Neural progenitor cell (in vitro differentiated cells): ENCODE measurements around the gene IQCM. TPM values are rescaled to one million over a fixed set of nuclear protein-coding genes. Genes with fewer than 3 reads are reported as not detected.

ENCODE experiments used
- DNase-seq: peaks from one replicate; pipeline ENCODE4 v3.0.0-alpha.2; 2016; ENCODE audit warnings: low spot score
- H2AFZ ChIP-seq: fragments of 200-600 bp; sonication (generic); replicated peaks from 2 replicates; pipeline ENCODE4 v1.6.1; 2016; ENCODE audit warnings: antibody characterized with exemption
- H3F3A ChIP-seq: fragments of 200-600 bp; sonication (generic); 2 replicates; pipeline ENCODE4 v1.6.1; 2016; ENCODE audit warnings: antibody characterized with exemption, low read depth
- H3K27ac ChIP-seq: fragments of 200-600 bp; sonication (generic); 2 replicates; pipeline ENCODE4 v1.5.1; 2016; ENCODE audit warnings: mild to moderate bottlenecking
- H3K27me3 ChIP-seq: fragments of 200-600 bp; sonication (generic); 2 replicates; pipeline ENCODE4 v1.6.1; 2016; ENCODE audit warnings: mild to moderate bottlenecking, moderate library complexity
- H3K36me3 ChIP-seq: fragments of 200-600 bp; sonication (generic); 2 replicates; pipeline ENCODE4 v1.5.1; 2016
- H3K4me1 ChIP-seq: fragments of 200-600 bp; sonication (generic); 2 replicates; pipeline ENCODE4 v1.6.1; 2016; ENCODE audit warnings: mixed run types
- H3K4me2 ChIP-seq: fragments of 200-600 bp; sonication (generic); 2 replicates; pipeline ENCODE4 v1.6.1; 2016
- H3K4me3 ChIP-seq: fragments of 200-600 bp; sonication (generic); 2 replicates; pipeline ENCODE4 v1.5.1; 2016
- H3K79me2 ChIP-seq: fragments of 200-600 bp; sonication (generic); 2 replicates; pipeline ENCODE4 v1.6.1; 2016; ENCODE audit warnings: low read depth
- H3K9ac ChIP-seq: fragments of 200-600 bp; sonication (generic); 2 replicates; pipeline ENCODE4 v1.6.1; 2016
- H3K9me3 ChIP-seq: fragments of 200-600 bp; sonication (generic); 2 replicates; pipeline ENCODE4 v1.5.1; 2016; ENCODE audit warnings: low read depth
- H4K20me1 ChIP-seq: fragments of 200-600 bp; sonication (generic); 2 replicates; pipeline ENCODE4 v1.6.1; 2016; ENCODE audit warnings: low read depth
- H3K27ac Mint-ChIP-seq: 3 replicates; pipeline ENCODE4 v1.8.0; 2021; ENCODE audit warnings: mixed read lengths
- H3K27me3 Mint-ChIP-seq: 2 replicates; pipeline ENCODE4 v1.8.0; 2022; ENCODE audit warnings: low read depth, mild to moderate bottlenecking, inconsistent platforms, moderate library complexity, mixed read lengths; ENCODE audit not compliant: insufficient read depth
- H3K36me3 Mint-ChIP-seq: 3 replicates; pipeline ENCODE4 v1.8.0; 2021; ENCODE audit warnings: mixed read lengths
- H3K4me1 Mint-ChIP-seq: 3 replicates; pipeline ENCODE4 v1.8.0; 2021; ENCODE audit warnings: mixed read lengths
- H3K4me3 Mint-ChIP-seq: 3 replicates; pipeline ENCODE4 v1.8.0; 2021; ENCODE audit warnings: mild to moderate bottlenecking, moderate library complexity, mixed read lengths
- H3K9me3 Mint-ChIP-seq: 3 replicates; pipeline ENCODE4 v1.8.0; 2020; ENCODE audit warnings: mixed read lengths
- CTCF ChIP-seq: fragments of 200-600 bp; sonication (generic); IDR thresholded peaks from 2 replicates; pipeline ENCODE4 v1.5.1; 2017; ENCODE audit warnings: antibody characterized with exemption, mild to moderate bottlenecking
- EZH2 ChIP-seq: fragments of 200-600 bp; sonication (generic); IDR thresholded peaks from 2 replicates; pipeline ENCODE4 v1.6.1; 2017; ENCODE audit warnings: antibody characterized with exemption, mild to moderate bottlenecking, moderate library complexity
- EZH2phosphoT487 ChIP-seq: fragments of 200-600 bp; sonication (generic); IDR thresholded peaks from 2 replicates; pipeline ENCODE4 v1.6.1; 2017; ENCODE audit warnings: antibody characterized with exemption
- total RNA-seq: library from RNA; depleted of rRNA; stranded (reverse); fragments of >200 nt; gene quantifications from 2 replicates; pipeline ENCODE4 v1.2.3, GENCODE V29; 2015; ENCODE audit warnings: low replicate concordance

The IQCM gene
- total RNA-seq, 1 donor from 2014 or later = 0.26 TPM

- no peaks in the 10 kb centered on the region for H4K20me1 ChIP-seq
- H3K9me3 ChIP-seq = no peaks in the 10 kb centered on the region
- H3K4me1 Mint-ChIP-seq = peaks cover 3% of the 10 kb centered on the region
- no peaks in the 10 kb centered on the region for H3K9me3 Mint-ChIP-seq
- H3K79me2 ChIP-seq = no peaks in the 10 kb centered on the region
- no peak overlapping the region for H3K9ac ChIP-seq
- H3K27ac Mint-ChIP-seq = no peak overlapping the region
- H3K27me3 Mint-ChIP-seq = no peaks in the 10 kb centered on the region
- H3F3A ChIP-seq = no peaks in the 10 kb centered on the region
- no peak for DNase-seq
- H3K27me3 ChIP-seq = no peaks in the 10 kb centered on the region
- TF ChIP-seq CTCF (no peak), EZH2phosphoT487 (no peak), EZH2 (no peak)
- H3K4me3 ChIP-seq = no peak overlapping the region
- H2AFZ ChIP-seq = no peak overlapping the region
- no peak overlapping the region for H3K4me2 ChIP-seq
- no peaks in the 10 kb centered on the region for H3K4me1 ChIP-seq
- no peak overlapping the region for H3K4me3 Mint-ChIP-seq
- H3K36me3 Mint-ChIP-seq = no peaks in the 10 kb centered on the region
- H3K27ac ChIP-seq = no peak overlapping the region
- H3K36me3 ChIP-seq = no peaks in the 10 kb centered on the region
These were observed 8.2 kb upstream of the IQCM start for GRCh38 chr4:149823769-149824221.

GRCh38 chr4:149801416-149801815 is 14.2 kb downstream of the IQCM start:
- TF ChIP-seq CTCF (no peak), EZH2 (no peak), EZH2phosphoT487 (no peak)
- Histone ChIP-seq H3K9ac (no peak overlapping the region), H3K9me3 (no peaks in the 10 kb centered on the region), H3K36me3 (no peaks in the 10 kb centered on the region), H4K20me1 (no peaks in the 10 kb centered on the region), H2AFZ (no peak overlapping the region), H3K4me1 (no peaks in the 10 kb centered on the region), H3K4me3 (no peak overlapping the region), H3K79me2 (no peaks in the 10 kb centered on the region), H3K27me3 (no peaks in the 10 kb centered on the region), H3K4me2 (no peak overlapping the region), H3F3A (no peaks in the 10 kb centered on the region), H3K27ac (no peak overlapping the region)
- DNase-seq = no peak
- Mint-ChIP-seq H3K9me3 (no peaks in the 10 kb centered on the region), H3K27ac (no peak overlapping the region), H3K36me3 (no peaks in the 10 kb centered on the region), H3K27me3 (no peaks in the 10 kb centered on the region), H3K4me3 (no peak overlapping the region), H3K4me1 (no peaks in the 10 kb centered on the region)

- Histone ChIP-seq H4K20me1 (no peaks in the 10 kb centered on the region), H3K4me3 (no peak overlapping the region), H3K27me3 (no peaks in the 10 kb centered on the region), H3K9ac (no peak overlapping the region), H3K4me1 (no peaks in the 10 kb centered on the region), H3K36me3 (no peaks in the 10 kb centered on the region), H3F3A (no peaks in the 10 kb centered on the region), H2AFZ (no peak overlapping the region), H3K27ac (no peak overlapping the region), H3K79me2 (no peaks in the 10 kb centered on the region), H3K9me3 (no peaks in the 10 kb centered on the region), H3K4me2 (no peak overlapping the region)
- Mint-ChIP-seq H3K27ac (no peak overlapping the region), H3K4me3 (no peak overlapping the region), H3K27me3 (no peaks in the 10 kb centered on the region), H3K36me3 (no peaks in the 10 kb centered on the region), H3K4me1 (no peaks in the 10 kb centered on the region), H3K9me3 (no peaks in the 10 kb centered on the region)
- no peak for DNase-seq
- no peak for TF ChIP-seq EZH2
- no peak for TF ChIP-seq CTCF
- TF ChIP-seq EZH2phosphoT487 = no peak
These were observed 16.1 kb downstream of the IQCM start for GRCh38 chr4:149799546-149799945.
